NCI-H2107 (cell line): ENCODE data around the gene PSMD13.
"Not testable (repeated sequence)": the region's sequence is repeated elsewhere in the genome, so short reads cannot be mapped to it uniquely, and the experiment has no call there.

ENCODE experiments used
- DNase-seq: peaks from one replicate; lab custom pipeline; 2025; lab: John Stamatoyannopoulos, UW

PSMD13 gene

DNA sequence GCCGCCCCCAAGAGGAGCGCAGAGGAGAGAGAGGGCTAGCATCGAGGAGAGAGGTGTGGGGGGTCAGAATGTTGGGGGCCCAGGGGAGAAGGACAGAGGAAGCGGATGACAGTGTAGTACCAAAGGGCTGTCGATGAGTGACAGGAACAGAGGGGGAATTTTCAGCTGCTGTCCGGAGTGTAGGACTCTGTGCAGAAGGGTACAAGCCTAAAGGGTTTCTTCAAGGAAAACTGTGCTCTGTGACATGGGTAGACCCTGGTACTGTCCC lies 36.1 kb downstream of the PSMD13 start:
- no peak for DNase-seq

DNA sequence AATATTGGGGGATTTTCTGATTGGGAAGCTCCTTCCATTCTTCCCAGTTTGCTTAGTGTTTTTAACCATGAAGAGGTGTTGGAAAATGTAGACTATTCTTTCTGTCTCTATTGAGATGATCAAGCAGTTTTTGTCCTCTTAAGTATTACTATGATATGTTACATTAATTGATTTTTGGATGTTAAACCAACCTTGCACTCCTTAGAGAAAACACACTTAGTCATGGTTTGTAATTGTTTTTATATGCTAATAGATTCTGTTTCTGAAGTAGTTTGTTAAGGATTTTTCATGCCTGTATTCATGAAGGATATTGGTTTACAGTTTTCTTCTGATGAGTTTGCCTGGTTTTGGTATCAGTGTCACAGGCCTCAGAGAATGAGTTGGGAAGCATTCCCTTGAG lies 39.4 kb downstream of the PSMD13 start:
- DNase-seq: no peak

DNA sequence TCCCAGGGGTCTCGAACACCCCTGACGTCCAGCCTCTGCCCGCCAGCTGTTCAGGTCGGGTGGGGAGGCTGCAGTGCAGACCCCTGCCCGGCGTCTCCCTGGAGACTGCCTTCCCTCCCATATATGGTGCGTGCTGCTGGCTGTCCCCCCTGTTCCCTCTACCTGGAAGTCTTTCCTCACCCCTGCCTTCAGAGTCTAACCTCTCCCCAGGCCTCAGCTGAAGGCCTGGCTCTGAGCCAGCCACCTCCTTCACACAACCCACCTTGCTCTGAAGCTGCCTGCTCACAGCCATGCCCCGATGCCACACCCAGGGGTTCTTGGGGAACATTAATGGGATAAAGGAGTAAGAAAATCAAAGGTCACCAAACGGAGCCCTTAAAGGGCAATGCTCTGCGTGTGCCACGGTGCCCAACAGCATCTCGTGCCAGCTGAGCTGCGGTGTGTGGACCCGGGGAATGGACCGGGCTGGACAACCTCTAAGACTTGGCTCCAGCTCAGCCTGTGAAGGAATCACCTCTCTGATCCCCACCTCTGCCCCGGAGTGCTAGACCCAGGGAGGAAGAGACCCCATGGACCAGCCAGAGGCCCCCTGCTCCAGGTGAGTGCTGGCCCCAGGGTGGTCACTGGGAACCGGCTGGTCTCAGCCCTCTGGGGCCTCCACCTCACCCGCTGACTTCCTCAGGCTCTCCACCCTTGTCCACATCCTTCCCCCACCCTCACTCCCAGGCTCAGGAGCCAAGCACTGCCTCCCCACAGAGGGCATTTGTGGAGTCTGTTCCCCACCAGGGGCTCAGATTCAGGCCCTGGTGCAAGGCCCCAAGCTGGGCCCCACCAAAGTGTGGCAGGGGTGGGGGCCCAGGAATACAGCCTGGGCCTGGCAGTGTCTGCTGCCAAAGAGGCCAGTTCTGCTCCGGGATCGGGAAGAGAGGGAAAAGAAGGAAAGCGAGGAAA lies 41.5 kb downstream of the PSMD13 start, which contains the start of gene NLRP6:
NLRP6 (plus strand) TSS at position 407 of the 951 bp plus-strand sequence; CDS start at position 570, 163 bp downstream.
- no peak for DNase-seq

- DNase-seq: no peak
These were observed 42.5 kb downstream of the PSMD13 start for GRCh38 chr11:279040-279965.

GRCh38 chr11:279966-280705 lies 43.4 kb downstream of the PSMD13 start:
- DNase-seq: no peak

- DNase-seq: no peak
These were observed 44.1 kb downstream of the PSMD13 start for GRCh38 chr11:280706-281485.

DNA sequence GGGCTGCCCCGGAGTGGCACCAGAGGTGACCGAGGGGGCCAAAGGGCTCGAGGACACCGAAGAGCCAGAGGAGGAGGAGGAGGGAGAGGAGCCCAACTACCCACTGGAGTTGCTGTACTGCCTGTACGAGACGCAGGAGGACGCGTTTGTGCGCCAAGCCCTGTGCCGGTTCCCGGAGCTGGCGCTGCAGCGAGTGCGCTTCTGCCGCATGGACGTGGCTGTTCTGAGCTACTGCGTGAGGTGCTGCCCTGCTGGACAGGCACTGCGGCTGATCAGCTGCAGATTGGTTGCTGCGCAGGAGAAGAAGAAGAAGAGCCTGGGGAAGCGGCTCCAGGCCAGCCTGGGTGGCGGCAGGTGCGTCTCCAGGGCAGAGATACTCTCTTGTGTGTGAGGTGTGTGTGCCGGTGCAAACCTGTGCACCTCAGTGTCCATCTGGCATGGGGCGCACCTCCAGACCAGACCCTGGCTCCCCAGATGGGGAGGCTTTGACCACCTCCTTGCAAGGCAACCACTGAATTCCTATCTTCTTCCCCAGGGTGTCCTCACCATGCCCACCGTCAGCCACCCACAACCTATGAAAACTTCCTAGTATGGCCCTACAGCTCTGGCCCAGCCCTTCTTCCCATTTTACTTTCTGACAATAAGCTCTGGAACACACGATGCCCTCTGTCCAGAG lies 44.8 kb downstream of the PSMD13 start:
- no peak for DNase-seq

GRCh38 chr11:282171-282570 lies 45.4 kb downstream of the PSMD13 start:
- no peak for DNase-seq

GRCh38 chr11:282630-283360 lies 46.0 kb downstream of the PSMD13 start:
- no peak for DNase-seq

GRCh38 chr11:283405-284104 lies 46.8 kb downstream of the PSMD13 start:
- no peak for DNase-seq

- no peak for DNase-seq
These were observed 47.6 kb downstream of the PSMD13 start for GRCh38 chr11:284105-285020.

GRCh38 chr11:285021-285893 lies 48.5 kb downstream of the PSMD13 start:
- DNase-seq: no peak

GRCh38 chr11:285894-286220 lies 49.1 kb downstream of the PSMD13 start:
- DNase-seq: no peak

- DNase-seq: not testable (repeated sequence)
These were observed 50.4 kb downstream of the PSMD13 start for GRCh38 chr11:286977-287820.

GRCh38 chr11:287821-288477 lies 51.2 kb downstream of the PSMD13 start:
- DNase-seq: no peak
